ENCODE results near the gene C3orf22. TPM values are rescaled to one million over a fixed set of nuclear protein-coding genes. Genes with fewer than 3 reads are reported as not detected.

C3orf22 gene
- polyA plus RNA-seq, 1 donor from 2014 or later = not detected

DNA sequence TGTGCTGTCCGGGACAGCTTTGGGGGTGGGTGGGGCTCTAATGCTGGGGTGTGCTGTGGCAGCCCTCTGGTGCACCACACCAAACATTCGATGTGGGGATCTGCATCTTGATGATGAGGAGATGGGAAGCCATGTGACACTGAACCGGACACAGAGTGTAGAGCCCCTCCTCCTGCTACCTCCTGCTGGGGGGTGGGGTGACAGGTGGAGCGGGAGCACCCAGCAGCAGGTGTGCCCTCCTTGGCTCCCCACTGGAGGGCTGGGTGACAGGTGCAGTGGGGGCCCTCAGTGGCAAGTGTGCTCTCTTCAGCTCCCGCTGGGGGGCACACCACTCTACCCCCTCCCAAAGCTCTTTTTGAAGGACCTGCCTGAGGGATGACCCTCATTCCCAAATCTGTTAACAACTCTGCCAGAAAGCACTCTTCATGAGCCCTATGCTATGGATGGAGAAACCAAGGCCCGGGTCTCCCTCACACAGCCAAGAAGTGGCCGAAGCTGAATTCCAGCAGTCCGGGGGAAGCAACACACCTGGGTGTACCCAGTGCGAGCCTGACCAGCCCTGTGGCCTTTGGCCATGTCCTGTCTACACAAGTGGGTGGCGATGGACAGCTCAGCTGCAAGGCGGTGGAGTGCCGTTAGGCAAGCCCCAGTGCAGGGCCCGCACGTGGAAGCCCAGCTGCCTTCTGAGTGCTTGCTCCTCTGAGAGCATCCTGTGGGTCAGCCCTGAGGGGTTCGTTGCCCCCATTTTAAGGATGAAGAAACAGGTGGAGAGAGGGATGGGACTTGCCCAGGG, 40.5 kb downstream of the C3orf22 start:
- no peak overlapping the region for H3K9ac ChIP-seq (ENCODE audit: low read length)
- no peak overlapping the region for H3K4me3 ChIP-seq (ENCODE audit: low read length)
- H2AFZ ChIP-seq (ENCODE audit: low read depth, low read length) = no peak overlapping the region
- H3F3A ChIP-seq (ENCODE audit: insufficient read depth, low read length, poor library complexity, severe bottlenecking) = no peaks in the 10 kb centered on the region
- no peaks in the 10 kb centered on the region for H3K79me2 ChIP-seq (replicated peaks; ENCODE audit: insufficient read depth, low read length)
- no peaks in the 10 kb centered on the region for H3K9me3 ChIP-seq (ENCODE audit: low read length)
- no peaks in the 10 kb centered on the region for H3K9me2 ChIP-seq (ENCODE audit: insufficient read depth, low read length)
- H4K20me1 ChIP-seq (ENCODE audit: insufficient read depth) = no peaks in the 10 kb centered on the region
- H3K27me3 ChIP-seq (ENCODE audit: insufficient read depth, low read depth, low read length) = peaks cover 9% of the 10 kb centered on the region
- no peak overlapping the region for H3K4me2 ChIP-seq (ENCODE audit: low read length)
- H3K27ac ChIP-seq (ENCODE audit: low read length) = no peak overlapping the region
- no peaks in the 10 kb centered on the region for H3K36me3 ChIP-seq (ENCODE audit: insufficient read depth, low read length)
- no peak for TF ChIP-seq MXI1 (conservative IDR thresholded peaks at IDR 0.05; ENCODE audit: poor library complexity, severe bottlenecking)
- TF ChIP-seq EP300 (conservative IDR thresholded peaks at IDR 0.05; ENCODE audit: poor library complexity, severe bottlenecking) = no peak
- TF ChIP-seq, protein P1, sequence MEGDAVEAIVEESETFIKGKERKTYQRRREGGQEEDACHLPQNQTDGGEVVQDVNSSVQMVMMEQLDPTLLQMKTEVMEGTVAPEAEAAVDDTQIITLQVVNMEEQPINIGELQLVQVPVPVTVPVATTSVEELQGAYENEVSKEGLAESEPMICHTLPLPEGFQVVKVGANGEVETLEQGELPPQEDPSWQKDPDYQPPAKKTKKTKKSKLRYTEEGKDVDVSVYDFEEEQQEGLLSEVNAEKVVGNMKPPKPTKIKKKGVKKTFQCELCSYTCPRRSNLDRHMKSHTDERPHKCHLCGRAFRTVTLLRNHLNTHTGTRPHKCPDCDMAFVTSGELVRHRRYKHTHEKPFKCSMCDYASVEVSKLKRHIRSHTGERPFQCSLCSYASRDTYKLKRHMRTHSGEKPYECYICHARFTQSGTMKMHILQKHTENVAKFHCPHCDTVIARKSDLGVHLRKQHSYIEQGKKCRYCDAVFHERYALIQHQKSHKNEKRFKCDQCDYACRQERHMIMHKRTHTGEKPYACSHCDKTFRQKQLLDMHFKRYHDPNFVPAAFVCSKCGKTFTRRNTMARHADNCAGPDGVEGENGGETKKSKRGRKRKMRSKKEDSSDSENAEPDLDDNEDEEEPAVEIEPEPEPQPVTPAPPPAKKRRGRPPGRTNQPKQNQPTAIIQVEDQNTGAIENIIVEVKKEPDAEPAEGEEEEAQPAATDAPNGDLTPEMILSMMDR (IDR thresholded peaks at IDR 0.05; ENCODE audit: poor library complexity, severe bottlenecking) = no peak
- TF ChIP-seq, protein P2, sequence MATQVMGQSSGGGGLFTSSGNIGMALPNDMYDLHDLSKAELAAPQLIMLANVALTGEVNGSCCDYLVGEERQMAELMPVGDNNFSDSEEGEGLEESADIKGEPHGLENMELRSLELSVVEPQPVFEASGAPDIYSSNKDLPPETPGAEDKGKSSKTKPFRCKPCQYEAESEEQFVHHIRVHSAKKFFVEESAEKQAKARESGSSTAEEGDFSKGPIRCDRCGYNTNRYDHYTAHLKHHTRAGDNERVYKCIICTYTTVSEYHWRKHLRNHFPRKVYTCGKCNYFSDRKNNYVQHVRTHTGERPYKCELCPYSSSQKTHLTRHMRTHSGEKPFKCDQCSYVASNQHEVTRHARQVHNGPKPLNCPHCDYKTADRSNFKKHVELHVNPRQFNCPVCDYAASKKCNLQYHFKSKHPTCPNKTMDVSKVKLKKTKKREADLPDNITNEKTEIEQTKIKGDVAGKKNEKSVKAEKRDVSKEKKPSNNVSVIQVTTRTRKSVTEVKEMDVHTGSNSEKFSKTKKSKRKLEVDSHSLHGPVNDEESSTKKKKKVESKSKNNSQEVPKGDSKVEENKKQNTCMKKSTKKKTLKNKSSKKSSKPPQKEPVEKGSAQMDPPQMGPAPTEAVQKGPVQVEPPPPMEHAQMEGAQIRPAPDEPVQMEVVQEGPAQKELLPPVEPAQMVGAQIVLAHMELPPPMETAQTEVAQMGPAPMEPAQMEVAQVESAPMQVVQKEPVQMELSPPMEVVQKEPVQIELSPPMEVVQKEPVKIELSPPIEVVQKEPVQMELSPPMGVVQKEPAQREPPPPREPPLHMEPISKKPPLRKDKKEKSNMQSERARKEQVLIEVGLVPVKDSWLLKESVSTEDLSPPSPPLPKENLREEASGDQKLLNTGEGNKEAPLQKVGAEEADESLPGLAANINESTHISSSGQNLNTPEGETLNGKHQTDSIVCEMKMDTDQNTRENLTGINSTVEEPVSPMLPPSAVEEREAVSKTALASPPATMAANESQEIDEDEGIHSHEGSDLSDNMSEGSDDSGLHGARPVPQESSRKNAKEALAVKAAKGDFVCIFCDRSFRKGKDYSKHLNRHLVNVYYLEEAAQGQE (IDR thresholded peaks at IDR 0.05; ENCODE audit: borderline replicate concordance) = no peak
- no peak for TF ChIP-seq POLR2AphosphoS5 (IDR thresholded peaks at IDR 0.05)
- no peak for TF ChIP-seq SMC3 (conservative IDR thresholded peaks at IDR 0.05; ENCODE audit: poor library complexity)
- no peak for TF ChIP-seq RAD21 (conservative IDR thresholded peaks at IDR 0.05)
- no peak for TF ChIP-seq TAF1 (IDR thresholded peaks at IDR 0.05; ENCODE audit: low read depth)
- no peak for TF ChIP-seq EZH2 (IDR thresholded peaks at IDR 0.05; ENCODE audit: borderline replicate concordance, insufficient read depth, low read length, poor library complexity, severe bottlenecking)

DNA sequence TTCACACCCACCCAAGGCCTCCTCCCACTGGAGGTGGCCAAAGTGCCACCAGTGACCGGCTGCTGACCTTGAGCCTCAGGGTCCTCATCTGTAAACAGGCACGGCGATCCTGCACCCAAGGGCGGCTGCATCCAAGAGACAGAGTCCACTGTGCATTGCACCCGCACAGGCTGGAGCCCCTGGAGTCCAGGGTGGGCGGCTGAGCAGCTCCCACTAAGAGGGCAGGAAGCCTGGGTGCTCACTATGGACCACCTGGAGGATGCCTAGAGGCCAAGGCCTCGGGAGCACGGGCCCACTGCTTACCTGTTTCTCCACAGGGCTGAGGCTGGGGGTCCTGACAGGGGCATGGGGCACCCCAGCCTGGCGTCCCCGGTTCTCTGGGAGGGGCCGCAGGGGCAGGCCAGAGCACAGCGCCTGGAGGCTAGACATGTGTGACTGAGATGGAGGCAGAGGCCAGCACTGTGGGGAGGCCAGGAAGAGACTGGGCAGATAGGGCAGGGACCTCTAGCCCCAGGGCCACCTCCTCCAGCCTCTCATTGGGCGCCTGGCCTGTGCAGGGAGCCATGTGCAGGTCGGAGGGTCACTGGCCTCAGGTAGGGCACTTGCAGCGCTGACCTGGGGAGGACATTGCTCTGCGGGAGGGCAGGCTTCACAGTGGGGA, 41.3 kb downstream of the C3orf22 start, which contains the start of gene UROC1:
TSS of gene UROC1 (minus strand) at position 483 of the 661 bp plus-strand sequence. CDS start at position 429, 54 bp downstream.
- H3K79me2 ChIP-seq (replicated peaks; ENCODE audit: insufficient read depth, low read length) = no peaks in the 10 kb centered on the region
- H3K9me2 ChIP-seq (ENCODE audit: insufficient read depth, low read length) = no peaks in the 10 kb centered on the region
- no peaks in the 10 kb centered on the region for H3K9me3 ChIP-seq (ENCODE audit: low read length)
- no peak within 1 kb of the TSS for H3K9ac ChIP-seq (ENCODE audit: low read length)
- H3F3A ChIP-seq (ENCODE audit: insufficient read depth, low read length, poor library complexity, severe bottlenecking) = no peaks in the 10 kb centered on the region
- H3K4me2 ChIP-seq (ENCODE audit: low read length) = no peak within 1 kb of the TSS
- H4K20me1 ChIP-seq (ENCODE audit: insufficient read depth) = no peaks in the 10 kb centered on the region
- no peak within 1 kb of the TSS for H3K4me3 ChIP-seq (ENCODE audit: low read length)
- TF ChIP-seq SMC3 (conservative IDR thresholded peaks at IDR 0.05; ENCODE audit: poor library complexity) = no peak
- no peak for TF ChIP-seq RAD21 (conservative IDR thresholded peaks at IDR 0.05)
- TF ChIP-seq, protein P2 (IDR thresholded peaks at IDR 0.05; ENCODE audit: borderline replicate concordance) = no peak
- no peak for TF ChIP-seq POLR2AphosphoS5 (IDR thresholded peaks at IDR 0.05)
- TF ChIP-seq, protein P1 (IDR thresholded peaks at IDR 0.05; ENCODE audit: poor library complexity, severe bottlenecking) = no peak
- no peak for TF ChIP-seq TAF1 (IDR thresholded peaks at IDR 0.05; ENCODE audit: low read depth)
- no peak for TF ChIP-seq EP300 (conservative IDR thresholded peaks at IDR 0.05; ENCODE audit: poor library complexity, severe bottlenecking)
- no peak for TF ChIP-seq EZH2 (IDR thresholded peaks at IDR 0.05; ENCODE audit: borderline replicate concordance, insufficient read depth, low read length, poor library complexity, severe bottlenecking)
- no peak for TF ChIP-seq MXI1 (conservative IDR thresholded peaks at IDR 0.05; ENCODE audit: poor library complexity, severe bottlenecking)
- no peak within 1 kb of the TSS for H3K27ac ChIP-seq (ENCODE audit: low read length)
- no peaks in the 10 kb centered on the region for H3K36me3 ChIP-seq (ENCODE audit: insufficient read depth, low read length)
- H3K27me3 ChIP-seq (ENCODE audit: insufficient read depth, low read depth, low read length) = peaks cover 1% of the 10 kb centered on the region
- no peak within 1 kb of the TSS for H2AFZ ChIP-seq (ENCODE audit: low read depth, low read length)

Data from neural cell (in vitro differentiated cells).